Stimulated activated CD8-positive, alpha-beta memory T cell treated with anti-CD3 and anti-CD28 coated beads, Interleukin-12 subunit alpha, Interleukin-12 subunit beta, amount 100 ng/mL, for 24 hours (primary cell): ENCODE measurements around the gene STK39.

Source experiments
- DNase-seq: peaks from one replicate; pipeline ENCODE4 v3.0.0-alpha.2; 2020; ENCODE audit errors: extremely low read depth

The STK39 gene

GRCh38 chr2:168184681-168185513, 62.5 kb downstream of the STK39 start:
- DNase-seq, result no peak

- no peak for DNase-seq
These were observed 63.9 kb downstream of the STK39 start for GRCh38 chr2:168183308-168183997.

DNA sequence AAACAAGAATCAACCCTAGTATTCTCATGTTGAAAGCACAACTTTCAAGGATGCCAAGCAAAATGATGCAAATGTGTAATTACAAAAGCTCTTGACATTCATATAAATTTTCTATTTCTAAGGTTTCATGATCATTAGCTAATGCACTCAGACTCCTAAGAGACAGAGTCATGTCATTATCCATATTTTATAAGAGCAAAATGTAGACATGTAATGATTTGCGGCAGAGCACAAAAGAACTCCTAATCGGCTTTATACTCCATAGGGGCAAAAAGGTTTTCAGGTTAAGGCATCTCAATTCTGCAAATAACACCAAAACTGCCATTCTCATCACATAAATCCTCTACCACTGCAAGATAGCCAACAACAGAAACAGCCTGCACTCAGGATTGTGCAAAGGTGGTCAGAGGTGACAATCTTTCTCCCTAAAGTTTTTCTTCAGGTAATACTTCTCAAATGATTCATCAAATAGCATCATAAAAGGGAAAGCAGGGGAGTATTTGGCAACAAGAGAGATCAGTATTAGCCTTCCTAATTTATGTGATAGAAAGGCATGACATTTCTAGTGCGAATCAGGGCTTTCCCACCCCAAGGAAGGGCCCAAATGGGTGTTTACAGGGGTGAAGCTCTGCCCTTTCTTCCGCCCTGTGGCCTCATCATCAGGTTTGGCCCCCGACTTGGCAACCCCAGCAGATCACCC, 64.7 kb downstream of the STK39 start:
- no peak for DNase-seq

GRCh38 chr2:168181825-168182224, 65.6 kb downstream of the STK39 start:
- DNase-seq, result no peak

- DNase-seq, result no peak
These were observed 66.5 kb downstream of the STK39 start for GRCh38 chr2:168180914-168181313.

GRCh38 chr2:168180483-168180882, 66.9 kb downstream of the STK39 start:
- DNase-seq, result no peak

DNA sequence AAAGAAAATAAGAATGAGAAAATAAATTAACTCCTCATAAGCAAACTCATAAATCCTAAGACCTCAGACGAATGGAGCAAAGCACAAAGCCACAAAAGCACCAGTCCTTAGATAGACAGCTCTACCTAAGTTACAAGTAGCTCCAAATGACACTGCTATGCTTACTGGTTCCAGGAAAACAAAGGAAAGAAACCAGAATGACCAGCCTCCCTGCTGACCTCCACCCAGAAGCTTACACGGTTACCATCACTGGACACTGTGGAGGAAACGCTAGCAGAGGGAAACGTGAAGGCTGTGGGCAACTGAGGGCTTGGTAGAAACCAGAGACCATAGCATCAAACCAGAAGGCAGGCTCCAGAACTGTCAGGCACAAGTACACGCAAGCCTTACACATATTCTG, 67.8 kb downstream of the STK39 start:
- DNase-seq, result no peak

GRCh38 chr2:168178520-168179324, 68.7 kb downstream of the STK39 start:
- DNase-seq, result no peak

DNA sequence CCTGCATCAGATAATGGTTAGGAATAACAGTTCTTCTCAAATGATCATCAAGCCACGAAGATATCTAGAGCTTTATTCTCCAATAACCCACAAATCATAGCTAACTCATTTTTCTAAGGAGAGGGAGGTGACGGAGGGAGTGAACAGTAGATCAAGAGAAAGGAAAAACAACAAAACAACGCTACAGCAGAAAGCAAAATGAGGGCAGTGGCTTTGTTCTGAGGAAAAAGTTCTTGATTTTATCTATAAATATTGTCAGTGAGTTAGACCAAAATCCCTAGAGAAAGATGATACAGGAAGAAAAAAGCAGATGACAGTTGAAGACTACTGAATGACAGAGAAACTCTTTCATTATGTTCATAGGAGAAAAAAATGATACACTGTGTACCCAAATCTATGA, 71.0 kb downstream of the STK39 start:
- no peak for DNase-seq

DNA sequence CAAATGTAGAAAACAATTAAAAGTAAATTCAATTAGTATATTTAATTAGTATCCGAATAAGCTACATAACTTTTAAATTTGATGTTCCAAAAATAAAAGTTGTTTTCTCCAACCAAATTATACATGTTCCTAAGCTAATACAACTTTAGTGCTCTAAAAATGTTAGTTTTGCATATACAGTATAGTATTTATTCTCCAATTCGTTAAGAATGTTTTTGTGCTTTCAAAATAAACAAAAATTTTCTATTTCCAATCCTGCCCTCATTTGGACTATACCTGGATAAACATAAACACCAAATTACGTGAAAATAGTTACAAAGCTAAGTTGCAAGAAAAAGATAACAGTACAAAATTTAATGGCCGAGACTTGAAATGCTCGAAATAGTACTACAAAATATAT, 71.9 kb downstream of the STK39 start:
- DNase-seq, result no peak

GRCh38 chr2:168174756-168175155, 72.6 kb downstream of the STK39 start:
- DNase-seq, result no peak

DNA sequence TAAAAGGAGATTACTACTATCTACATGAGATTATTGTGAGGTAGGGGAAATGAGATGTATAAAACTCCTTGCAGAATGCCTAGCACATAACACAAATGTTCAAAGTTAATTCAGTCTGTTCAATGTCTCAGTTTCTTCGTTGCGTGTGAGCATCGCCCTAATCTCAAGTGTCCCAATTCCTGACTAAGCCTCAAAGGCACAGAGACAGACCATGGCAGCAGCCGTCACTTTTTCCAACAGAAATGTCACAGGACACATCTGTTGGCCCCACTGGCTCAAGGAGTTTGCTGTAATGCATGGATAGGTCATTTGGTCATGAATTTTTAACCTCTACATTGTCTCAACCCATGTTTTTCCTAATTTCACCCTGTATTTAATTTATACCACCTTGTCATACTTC, 75.3 kb downstream of the STK39 start:
- no peak for DNase-seq

DNA sequence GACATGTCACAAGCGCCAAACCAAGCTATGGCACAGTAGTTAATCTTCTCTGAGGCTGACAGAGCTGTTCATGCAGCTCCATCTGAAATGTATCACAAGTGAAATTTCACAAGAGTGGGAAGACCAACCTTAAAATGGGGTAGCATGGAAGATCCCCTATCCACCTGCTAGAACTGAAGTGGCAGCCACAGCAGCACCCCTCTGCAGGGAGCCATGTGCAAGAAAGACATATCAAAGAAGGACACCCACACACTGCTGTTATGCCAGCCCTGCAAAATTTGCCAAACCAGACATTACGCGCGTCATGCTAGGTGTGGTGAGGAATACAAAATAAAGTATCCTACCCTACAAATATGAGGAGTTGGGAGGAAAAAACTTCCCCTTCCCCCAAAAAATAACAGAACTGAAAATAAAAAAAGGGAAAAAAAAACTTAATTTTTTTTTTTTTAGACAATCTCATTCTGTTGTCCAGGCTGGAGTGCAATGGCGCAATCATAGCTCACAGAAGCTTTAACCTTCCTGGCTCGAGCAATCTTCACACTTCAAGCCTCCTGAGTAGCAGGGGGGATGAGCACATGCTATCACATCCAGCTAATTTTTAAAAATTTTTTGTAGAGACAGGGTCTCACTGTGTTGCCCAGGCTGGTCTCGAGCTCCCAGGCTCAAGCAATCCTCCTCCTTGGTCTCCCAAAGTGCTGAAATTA, 76.2 kb downstream of the STK39 start:
- no peak for DNase-seq

DNA sequence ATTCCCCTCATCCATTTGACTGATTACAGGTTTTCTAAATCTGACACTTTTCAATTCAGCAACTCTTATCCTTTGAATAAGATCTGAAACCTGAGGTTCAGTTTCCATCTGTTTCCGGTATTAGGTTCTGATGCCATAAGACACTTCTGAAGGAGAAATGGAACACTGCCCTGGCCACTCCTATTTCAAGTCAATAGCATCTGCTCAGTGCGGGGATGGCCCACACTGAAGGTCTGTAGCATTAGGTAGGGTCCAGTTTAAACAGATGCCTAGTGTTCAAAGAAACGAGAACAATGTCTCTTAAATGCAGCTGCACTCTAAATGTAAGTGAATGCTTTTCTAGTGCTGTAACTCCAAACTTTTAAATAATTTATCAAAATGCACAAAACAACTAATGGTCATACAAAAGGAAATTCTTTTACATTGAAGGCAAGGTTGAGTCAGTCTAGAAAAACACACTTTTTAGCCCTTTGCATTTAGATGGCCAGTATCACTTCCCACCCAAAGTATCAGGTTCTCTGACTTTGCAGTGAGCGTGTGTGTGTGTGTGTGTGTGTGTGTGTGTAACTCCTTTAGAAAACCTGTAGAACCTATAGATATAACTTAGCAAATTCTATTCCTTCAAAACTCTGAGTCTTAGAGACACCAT, 78.2 kb downstream of the STK39 start:
- DNase-seq, result no peak

- no peak for DNase-seq
These were observed 79.7 kb downstream of the STK39 start for GRCh38 chr2:168167511-168168263.

DNA sequence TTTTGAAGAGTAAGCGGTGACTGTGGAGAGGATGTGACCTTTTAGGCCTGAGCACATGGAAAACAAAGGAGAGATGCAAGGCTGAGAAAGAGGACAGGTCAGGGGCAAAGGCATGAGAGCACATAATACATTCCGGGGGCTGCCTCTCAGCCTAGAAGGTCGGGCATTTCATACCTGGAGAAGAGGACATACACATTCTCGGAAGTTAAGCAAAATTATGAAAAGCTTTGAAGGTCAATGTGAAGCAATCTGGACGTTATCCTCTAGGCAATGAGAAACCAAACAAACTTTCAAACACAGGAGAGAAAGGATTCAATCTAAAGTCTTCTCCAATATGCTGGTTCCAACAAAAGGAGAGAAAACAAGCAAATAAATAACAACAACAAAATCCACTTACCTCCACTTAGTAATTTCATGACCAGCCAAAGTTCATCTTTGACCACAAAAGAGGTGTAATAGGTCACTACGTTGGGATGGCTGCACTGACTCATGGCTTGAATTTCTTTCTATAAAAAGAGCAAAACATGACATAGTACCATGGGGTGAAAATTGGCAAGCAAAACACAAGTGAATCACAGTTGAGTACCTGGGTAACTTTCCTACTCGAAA, 80.4 kb downstream of the STK39 start:
- DNase-seq, result no peak

DNA sequence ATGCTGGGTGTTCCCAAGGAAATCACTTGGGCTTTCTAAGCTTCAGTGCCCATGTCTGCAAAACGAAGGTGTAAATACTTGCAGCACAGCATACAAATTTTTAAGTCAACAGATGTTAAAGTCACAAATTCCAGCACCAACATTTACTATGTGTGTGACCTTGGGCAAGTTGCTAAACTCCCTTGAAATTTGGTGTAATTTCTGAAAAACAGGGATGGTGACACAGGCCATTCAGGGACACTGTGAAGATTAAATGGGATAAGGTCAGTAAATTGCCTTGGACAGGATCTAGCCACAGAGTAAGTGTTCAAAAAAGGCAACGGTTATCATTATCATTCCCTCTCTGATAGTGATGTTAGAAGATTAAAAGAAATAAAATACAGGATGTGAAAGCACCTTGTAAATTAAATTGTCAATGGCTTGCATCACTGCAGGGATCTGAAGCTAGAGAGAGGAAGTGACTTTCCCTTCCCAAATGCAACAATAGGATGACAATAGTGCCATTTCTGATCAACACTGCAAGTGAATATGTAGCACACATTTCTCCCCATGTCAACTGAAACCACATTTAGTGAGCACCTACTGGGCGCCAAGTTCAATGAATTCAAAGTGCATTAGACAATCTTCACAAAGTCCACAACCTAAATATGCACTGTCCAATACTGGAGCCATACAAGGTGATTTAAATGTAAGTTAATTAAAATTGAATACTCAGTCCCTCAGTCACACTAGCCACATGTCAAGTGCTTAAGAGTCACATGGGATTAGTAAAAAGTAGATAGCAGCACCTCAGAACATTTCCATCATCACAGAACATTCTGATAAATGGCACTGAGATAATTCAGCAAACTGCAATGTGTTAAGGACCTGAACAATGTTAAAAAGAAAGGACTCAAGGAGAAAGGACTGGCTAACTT, 81.2 kb downstream of the STK39 start:
- no peak for DNase-seq

GRCh38 chr2:168165397-168165796, 82.0 kb downstream of the STK39 start:
- DNase-seq, result no peak
